Pons (tissue), 1 donor: ENCODE data around the gene MRTO4.
A peak's percentile ranks its signal among the peaks of the same experiment; 100 is the strongest.
"Not testable (repeated sequence)": the region's sequence is repeated elsewhere in the genome, so short reads cannot be mapped to it uniquely, and the experiment has no call there.

Experiments used
- DNase-seq: peaks from one replicate; pipeline ENCODE4 v3.0.0-alpha.2; 2016; ENCODE audit warnings: low spot score

The MRTO4 gene

DNA sequence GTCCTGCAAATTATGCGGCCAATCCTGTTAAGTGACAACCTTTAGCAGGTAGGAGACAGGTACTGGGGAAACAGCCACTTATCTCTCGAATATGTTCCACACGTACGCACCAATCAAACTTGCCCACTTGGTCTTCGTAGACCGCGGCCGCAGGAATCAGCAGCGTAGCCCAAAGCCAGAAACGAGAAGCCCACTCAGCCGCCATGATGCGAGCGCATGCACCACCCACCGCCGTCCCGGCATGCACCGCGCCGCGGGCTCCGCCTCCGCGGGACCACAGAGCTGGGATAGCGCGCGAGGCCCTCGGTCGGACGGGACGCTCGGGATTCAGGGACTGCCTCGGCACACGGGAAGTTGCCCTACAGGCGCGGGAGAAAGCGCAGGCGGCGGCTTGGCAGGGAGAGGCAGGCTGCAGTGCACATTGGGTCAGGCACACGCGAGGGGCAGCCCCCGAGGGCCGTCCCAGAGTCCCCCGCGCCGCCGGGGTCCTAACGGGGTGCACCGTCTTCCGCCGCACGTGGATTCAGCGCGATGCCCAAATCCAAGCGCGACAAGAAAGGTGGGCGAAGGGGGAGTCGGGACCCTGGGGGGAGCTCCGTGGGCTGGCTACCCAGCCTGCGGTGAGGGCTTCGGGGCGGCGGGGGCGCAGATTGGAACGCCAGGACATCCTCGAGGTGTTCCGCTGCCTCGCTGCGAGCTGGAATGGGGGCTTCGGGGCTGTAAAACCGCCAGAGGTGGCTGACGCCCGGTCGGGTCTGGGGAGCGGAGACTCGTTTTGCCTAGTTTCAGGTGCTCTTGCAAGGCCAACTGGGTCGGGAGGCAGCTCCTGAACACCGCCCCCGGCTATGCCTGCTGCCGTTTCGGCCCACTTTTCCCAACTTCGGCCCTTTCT lies at the start of gene MRTO4, which contains the start of gene EMC1:
TSS of gene MRTO4 (plus strand) at position 501 of the 892 bp plus-strand sequence. CDS start at position 532, 31 bp downstream.
TSS of gene EMC1 (minus strand) at position 220 of the 892 bp plus-strand sequence. CDS start at position 205, 15 bp downstream.
- DNase-seq, result peak; percentile 65

DNA sequence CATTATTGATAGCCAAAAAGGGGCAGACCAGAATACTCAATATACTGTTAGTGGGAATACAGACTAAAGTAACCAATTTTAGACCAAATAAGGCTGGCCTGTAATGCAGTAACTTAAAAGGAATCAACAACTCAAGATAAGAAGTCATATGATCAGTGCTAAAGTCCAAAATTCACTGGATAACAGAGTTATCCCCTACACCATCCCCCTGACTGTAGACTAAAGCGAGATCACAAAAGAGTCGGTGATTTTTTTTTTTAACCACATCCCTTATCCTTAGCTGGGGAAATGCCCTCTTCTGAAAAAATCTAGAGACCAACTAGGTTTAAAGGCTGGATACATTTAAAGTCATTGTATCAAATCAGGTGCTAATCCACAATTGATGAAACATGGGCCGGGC lies 49.2 kb upstream of the MRTO4 start:
- DNase-seq, result no peak

DNA sequence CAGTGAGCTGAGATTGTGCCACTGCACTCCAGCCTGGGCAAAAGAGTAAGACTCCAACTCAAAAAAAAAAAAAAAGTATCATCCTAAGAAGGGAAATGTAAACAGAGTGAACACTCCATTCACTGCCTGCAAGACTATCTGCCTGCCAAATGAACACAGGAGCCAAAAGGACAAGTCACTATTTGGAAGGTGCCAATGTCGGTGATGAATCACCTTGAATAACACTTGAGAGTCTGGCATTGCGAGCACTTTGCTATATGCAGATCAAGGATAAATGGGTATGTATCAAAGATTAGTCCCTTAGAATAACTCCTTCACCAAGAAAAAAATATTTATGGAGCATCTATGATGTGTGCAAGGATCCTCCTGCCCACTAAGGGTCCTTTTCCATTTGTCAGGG lies 48.2 kb upstream of the MRTO4 start:
- DNase-seq, result peak; percentile 45

DNA sequence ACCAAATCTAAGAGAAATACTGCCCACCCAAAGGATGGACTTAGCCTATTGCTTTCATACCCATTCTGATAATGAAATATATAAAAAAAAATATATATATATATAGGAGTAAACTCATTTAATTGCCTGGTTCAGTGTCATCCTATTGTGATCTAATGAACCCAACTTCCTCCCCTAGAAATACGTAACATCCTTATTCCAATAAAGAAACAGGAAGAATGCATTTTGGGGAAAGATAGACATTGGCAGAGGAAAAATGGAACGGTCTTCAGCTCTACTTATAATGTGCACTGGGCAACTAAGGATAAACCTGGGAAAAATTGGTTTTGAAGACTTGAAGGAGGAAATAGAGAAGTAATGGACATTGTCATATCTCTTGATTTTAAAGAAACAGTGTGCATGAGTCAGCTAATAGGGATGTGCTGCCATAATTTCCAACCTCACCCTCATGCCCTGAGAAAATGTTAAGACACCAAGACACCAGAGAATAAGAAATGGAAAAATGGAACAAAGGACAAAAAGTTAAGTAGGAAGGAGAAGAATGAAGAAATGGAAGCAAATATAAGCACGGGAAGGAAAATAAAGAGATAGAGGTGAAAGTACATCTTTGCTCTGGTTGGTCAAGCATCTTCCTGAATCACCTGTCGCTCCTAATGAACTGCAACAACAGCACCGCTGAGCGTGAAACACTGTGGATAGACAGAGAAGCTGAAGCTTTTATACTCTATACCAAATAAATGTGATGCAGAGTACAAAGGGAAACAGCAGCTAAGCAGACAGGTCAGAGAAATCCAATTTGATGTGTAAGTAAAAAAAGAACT lies 46.9 kb upstream of the MRTO4 start:
- no peak for DNase-seq

DNA sequence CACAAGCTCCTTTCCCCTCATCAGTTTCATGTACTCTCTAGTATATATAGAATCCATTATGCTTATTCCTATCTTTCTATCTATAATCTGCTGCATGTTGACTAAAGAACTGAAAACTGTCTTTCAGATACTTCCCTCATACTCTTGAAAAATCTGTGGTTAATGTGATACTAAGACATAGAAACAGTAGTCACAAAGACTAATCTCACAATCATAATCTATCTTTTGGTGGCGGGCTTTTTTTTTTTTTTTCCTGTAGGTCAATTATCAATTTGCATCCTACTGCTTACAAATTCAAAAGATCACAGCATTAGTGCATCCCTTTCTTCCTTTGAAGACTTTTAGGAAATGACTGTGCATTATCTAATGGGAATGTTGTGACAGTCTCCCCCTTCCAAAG lies 46.2 kb upstream of the MRTO4 start:
- no peak for DNase-seq

DNA sequence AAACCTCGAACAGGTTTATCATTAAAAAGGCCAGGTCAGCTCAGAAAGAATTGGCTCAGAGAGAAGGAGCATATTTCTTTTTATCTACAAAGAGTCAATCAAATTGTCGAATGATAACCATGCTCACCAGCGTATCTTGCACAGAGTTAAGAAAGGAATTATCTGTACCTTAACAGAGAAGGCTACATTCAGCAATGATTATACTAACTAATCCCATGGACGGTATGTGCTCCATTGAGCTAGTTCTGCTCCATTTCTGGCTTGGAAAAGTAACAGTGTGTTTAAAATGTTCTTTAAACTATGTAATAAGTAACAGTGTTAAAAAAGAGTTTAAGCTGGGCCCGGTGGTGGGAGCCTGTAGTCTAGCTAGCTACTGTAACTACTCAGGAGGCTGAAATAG lies 45.8 kb upstream of the MRTO4 start:
- no peak for DNase-seq

DNA sequence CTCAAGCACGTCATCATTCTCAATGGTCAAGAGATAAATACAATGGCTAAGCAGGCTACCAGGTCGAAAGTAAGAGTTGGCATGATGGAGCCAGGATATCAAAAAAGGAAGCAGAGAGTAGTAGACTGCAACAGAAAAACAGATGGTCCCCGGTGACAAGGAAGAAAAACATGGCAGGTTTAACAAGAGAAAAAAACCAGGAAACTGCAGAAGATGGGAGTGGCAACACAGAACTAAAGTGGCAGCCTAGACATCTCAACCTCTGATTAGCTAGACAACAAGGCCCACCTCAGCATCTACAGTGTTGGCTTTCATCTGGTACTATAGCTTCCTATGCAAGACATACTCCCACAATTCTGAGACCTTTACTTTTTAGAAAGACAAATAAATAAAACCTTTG lies 44.7 kb upstream of the MRTO4 start:
- no peak for DNase-seq

DNA sequence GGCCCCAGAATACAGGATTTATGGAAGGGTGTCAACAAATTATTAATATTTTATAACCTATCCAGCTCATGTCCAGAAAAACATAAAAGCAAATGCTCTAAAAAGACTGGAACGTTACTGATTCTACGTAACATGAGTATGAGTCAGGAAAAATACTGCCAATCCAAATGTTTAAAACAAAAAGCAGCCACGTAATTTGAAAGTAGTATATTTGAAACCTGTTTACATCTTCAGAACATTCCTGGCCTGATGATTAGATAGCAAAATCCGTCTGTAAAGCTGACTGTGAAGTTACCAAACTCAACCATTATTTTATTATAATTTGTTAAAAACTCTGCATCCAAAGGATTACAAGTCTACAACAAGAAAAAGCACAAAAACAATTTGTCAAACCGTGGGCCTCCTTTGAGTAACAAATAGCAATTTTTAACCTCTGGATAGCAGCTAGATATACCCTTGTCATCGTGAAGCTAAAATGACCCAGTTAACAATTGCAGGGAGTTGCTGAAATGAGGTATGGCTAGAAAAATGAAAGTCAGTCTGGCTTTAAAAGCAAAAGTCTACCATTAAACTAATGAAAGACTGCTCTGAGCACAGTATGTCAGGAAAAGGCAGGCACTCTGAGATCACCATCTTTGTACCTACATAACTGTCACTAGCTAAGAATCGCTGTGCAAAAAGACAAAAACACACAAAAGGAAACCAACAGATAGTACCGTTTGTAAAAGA lies 42.7 kb upstream of the MRTO4 start:
- no peak for DNase-seq

DNA sequence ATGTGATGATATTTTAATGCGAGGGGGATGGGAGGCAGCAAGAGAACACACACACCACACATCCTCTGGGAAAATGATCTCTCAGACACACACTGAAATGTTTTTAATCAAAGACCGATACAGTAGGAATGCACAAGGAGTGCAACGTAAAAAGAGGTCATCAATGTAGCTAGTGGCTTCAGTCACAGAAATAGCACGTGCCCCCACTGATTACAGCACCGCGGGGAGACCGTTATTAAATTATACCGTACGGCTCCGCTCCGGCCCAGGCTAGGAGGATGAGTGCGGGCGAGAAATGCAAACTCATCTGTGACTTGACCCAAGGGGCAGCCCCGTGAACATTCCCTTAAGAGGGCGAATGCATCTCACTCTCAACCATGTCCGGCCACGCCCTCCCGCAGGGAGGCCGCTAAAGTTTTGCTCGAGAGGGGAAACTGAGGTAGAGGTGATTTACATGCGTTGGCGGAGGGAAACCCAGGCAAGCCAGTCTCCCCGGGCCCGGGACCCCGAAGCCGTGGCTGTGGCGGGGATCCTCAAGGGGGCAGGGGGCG lies 42.1 kb upstream of the MRTO4 start:
- peak; percentile 26 for DNase-seq

DNA sequence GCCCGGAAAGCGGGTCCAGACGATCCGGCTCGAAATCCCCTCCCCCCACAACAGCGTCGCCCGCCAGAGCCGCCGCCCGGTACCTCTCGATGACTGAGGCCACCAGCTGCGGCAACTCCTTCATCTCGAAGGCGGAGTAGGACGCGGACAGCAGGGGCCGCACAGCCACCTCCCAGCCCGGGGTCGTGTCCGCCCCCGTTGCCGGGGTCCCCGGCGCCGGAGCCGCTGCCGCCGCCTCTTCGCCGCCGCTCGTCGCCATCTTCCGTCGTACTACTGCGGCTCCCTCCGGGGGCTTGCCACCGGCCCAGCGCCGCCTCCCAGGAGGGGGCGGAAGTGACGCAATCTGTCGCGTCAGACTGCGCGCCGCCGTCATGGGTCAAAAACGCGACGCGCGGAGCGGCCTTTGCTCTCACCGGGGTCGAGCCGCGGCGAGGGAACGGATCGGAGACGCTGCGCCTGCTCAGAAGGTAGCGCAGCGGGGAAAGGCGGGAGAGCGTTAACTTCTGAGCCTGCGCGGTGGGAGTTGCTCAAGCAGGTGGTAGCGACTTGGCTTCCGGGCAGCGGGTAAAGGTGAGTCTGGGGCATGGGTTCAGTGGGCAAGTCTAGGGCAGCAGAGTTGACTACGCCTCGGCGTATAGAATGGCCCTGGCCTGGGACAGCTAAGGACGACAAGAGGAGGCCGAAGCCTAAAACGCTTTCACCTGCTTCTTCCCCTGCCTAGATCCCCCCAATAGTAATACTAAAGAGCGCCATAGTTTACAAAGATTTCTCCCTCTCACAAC lies 41.4 kb upstream of the MRTO4 start, which contains the start of gene UBR4:
TSS of gene UBR4 (minus strand) at position 277 of the 782 bp plus-strand sequence. CDS start at position 259, 18 bp downstream.
- peak; percentile 88 for DNase-seq

DNA sequence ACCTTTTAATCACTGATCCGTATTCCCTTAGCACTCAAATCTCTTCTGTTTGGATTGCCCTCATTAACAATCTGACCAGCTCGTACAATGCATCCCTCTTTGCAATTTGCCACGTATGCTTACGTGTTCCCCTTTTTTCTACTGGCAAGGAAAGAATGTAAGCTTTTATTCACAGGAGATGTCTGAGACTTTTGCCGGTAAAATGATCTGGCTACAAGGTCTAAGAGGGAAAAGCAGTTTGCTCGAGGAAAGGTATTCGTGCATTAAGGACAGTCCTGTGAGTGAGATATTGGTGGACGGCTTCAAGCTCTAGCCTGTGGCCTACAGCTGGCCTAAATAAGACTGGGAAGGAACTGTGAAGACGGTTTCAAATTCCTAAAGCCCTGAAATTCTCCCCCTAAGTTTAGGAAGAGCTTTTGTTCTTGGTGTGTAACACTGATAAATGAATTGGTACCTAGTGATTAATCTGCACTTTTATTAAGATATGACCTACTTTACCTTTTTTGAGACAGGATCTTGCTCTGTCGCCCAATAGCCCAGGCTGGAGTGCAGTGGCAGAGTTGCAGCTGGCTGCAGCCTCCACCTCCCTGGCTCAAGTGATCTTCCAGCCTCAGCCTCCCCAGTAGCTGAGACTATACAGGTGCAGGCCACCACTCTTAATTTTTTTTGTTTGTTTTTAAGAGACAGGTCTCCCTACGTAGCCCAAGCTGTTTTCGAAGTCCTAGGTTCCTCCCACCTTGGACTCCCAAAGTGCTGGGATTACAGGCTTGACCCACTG lies 40.6 kb upstream of the MRTO4 start:
- peak; percentile 32 for DNase-seq

DNA sequence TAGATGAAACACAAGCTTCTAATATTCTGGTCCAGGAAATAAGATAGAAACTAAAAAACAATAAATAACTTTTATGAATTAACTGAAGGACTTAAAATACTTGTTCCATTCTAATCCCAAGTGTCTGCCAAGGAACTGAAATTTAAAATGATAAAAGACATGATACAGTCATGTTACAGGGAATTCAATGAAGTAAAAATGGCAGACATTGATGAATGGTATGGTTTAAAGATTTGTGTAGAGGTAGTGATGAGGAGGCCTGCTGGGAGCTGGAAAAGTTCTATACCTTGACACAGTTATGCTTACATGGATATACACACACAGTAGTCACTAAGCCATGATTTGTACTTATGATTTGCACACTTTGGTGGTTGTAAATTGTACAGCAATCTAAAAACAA lies 39.4 kb upstream of the MRTO4 start:
- DNase-seq, result no peak

DNA sequence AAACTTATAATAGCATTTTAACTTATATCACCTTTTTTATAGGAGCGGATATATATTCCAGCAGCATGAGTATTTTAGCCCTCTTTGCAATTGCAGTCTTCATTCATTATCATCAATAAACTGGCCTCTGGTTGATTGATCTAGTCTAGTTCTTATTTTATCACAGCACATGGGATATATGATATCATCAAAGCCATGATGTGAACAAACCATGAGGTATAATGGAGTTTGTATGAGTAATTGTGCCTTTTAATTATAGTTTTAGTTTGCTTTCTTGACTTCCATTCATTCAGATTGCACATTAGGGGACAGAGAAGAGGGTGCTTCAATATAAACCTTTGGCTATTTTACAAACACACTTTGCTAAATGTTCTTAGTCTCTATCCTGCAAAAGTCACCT lies 38.0 kb upstream of the MRTO4 start:
- no peak for DNase-seq

DNA sequence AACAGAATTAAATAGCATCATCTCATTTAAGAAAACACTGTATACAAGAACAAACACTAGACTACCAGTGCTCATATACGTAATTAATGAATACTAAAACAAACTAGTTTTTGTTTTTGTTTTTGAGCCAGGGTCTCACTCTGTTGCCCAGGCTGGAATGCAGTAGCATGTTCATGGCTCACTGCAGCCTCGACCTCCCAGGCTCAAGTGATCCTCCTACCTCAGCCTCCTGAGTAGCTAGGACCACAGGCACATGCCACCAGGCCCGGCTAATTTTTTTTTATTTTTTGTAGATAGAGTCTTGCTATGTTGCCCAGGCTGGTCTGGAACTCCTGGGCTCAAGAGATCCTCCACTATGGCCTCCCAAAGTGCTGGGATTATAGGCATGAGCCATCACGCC lies 35.0 kb upstream of the MRTO4 start:
- not testable (repeated sequence) for DNase-seq

DNA sequence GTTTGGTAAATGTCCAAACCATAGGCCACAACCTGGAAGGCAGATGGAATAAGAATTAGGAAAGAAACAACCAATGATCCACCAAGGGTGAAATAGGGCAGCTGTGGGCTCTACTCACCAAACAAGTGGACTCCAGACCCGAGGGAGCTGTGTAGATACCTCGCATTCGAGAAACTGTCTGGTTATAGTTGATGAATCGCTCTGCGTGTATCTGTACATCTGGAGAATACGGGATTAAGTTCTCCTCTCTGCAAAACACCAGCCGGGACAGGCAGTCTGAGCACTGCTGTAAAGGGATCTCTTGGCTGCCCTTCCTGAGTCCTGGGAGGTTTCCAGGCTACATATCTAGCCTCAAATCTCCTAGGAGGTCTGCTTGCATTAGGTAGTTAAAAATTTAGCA lies 32.2 kb upstream of the MRTO4 start:
- DNase-seq, result no peak

DNA sequence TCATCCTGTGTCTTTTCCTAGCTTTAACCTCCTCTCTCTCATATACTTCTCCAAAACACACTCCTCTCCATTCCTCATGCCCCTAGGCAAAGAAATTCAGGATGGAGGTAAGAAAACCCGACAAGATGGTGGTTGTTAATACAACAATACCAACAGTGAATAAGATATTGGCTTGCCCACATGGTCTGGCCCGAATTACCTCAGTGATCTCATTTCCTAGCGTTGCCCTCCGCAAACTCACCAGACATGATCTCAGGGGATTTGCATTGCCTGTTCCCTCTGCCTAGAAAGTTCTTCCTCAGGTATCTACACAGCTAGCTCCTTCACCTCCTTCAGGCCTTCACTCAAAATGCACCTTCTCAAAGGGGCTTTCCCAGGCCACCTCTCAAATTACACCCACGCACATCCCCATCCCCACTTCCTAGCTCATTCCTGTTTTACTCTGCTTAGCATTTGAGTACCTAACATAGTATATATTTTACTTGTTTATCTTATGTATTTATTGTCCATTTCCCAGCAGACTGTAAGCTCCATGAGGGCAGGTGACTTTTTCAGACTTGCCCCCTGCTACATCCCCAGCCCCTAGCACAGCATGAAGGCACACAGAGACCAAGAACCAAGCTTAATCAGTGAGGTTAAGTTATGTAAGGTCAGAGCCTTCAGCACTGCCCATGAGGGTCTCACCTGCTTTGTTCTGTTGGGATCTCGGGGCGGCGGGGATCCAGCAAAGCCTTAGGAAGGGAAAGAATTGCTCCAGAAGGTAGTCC lies 31.3 kb upstream of the MRTO4 start:
- no peak for DNase-seq

DNA sequence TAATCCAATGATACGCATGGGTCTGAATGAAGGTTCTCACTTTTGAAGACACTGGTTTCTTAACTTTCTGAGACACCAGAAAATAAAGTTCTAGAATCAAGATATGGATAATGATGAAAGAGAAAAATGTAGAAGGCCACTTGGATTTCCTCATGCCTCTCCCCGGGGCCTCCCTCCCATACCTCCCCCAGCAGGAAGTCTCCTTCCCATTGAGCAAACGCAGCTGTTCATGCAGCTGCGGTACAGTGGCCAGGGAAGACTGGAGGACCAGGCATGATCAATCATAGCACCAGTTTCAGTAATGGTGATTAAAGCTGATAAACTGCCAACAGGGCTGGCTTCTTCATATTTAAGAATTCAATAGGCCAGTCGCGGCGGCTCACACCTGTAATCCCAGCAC lies 30.6 kb upstream of the MRTO4 start:
- DNase-seq, result no peak

DNA sequence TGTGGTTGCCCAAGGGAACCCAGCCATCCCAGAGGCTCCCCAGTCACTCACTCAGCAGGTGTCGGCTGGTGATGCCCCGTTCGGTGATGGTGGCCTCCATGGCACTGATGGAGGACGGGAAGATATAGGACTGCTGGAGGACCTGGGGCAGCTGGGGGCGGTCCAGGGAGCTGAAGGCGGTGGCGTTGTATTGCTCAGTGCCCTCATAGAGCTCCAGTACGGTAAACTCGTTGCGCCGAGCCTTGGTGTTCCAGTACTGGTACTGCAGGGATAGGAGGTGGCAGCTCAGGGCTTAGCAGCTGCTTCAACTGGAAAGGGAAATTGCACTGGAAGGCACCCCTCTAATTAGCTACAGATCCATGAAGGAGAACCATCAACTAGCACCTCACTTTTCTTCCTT lies 29.0 kb upstream of the MRTO4 start:
- no peak for DNase-seq
